ENCODE data around the gene SMC3. TPM values are rescaled to one million over a fixed set of nuclear protein-coding genes. Genes with fewer than 3 reads are reported as not detected.

Gene SMC3
- total RNA-seq, 4 donors from 2014 or later = 27.7 to 50.2 (median 39.5) TPM

- no peak for DNase-seq (ENCODE audit: extremely low spot score)
- no peak for TF ChIP-seq EP300 (IDR thresholded peaks at IDR 0.05)
- TF ChIP-seq POLR2A (IDR thresholded peaks at IDR 0.05; ENCODE audit: low read depth) = no peak
- no peak for TF ChIP-seq POLR2AphosphoS5 (IDR thresholded peaks at IDR 0.05)
- no peak for TF ChIP-seq CTCF (IDR thresholded peaks at IDR 0.05)
- H3K4me3 ChIP-seq = no peak overlapping the region
- intact Hi-C loops (cut with DNase I) = no loop called here
- H3K27ac ChIP-seq (replicated peaks in 1 of 4) = no peak overlapping the region
- WGBS = 63% methylated on average over 2 of the region's 2 CpGs
- H3K4me1 ChIP-seq = peaks cover 40 to 77% (median 74%) of the 10 kb centered on the region in 4 donors
- H3K9me3 ChIP-seq = no peaks in the 10 kb centered on the region
- H3K36me3 ChIP-seq = peaks cover 0 to 14% (median 7%) of the 10 kb centered on the region in 4 donors
- no peaks in the 10 kb centered on the region for H3K27me3 ChIP-seq
Measured at GRCh38 chr10:110571093-110571743, 3.7 kb downstream of the SMC3 start.

GRCh38 chr10:110572862-110573261 lies 5.4 kb downstream of the SMC3 start:
- TF ChIP-seq CTCF (IDR thresholded peaks at IDR 0.05) (no peak), POLR2AphosphoS5 (IDR thresholded peaks at IDR 0.05) (no peak), POLR2A (IDR thresholded peaks at IDR 0.05; ENCODE audit: low read depth) (no peak), EP300 (IDR thresholded peaks at IDR 0.05) (no peak)
- Histone ChIP-seq H3K9me3 (no peaks in the 10 kb centered on the region), H3K4me3 (no peak overlapping the region), H3K4me1 (peaks cover 33 to 78% (median 71%) of the 10 kb centered on the region in 4 donors), H3K36me3 (peaks cover 4 to 17% (median 12%) of the 10 kb centered on the region in 4 donors), H3K27ac (replicated peaks in 1 of 4) (no peak overlapping the region), H3K27me3 (no peaks in the 10 kb centered on the region)
- no peak for DNase-seq (ENCODE audit: extremely low spot score)
- intact Hi-C loops (cut with DNase I) = no loop called here
- WGBS = 60% methylated on average over 2 of the region's 2 CpGs

DNA sequence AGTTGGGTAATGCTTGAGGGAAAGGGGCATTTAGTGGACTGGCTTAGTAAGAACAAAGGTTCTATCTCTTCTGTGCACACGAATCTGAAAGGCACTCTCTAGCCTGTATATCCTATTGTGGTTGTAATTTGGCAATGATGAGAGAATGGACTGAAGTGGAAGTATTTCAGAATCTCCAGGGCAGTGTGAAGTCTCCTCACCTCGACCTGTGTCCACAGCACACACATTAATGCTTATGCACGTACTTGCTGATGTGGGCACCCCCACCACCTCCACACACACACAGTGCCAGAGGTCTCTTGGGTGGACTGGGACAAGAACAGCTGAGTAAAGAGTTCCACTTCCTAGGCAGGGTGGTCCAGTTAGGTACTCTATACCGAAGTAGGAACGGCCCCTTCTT lies 6.9 kb downstream of the SMC3 start:
- TF ChIP-seq POLR2AphosphoS5 (IDR thresholded peaks at IDR 0.05) (no peak), EP300 (IDR thresholded peaks at IDR 0.05) (no peak), CTCF (IDR thresholded peaks at IDR 0.05) (no peak), POLR2A (IDR thresholded peaks at IDR 0.05; ENCODE audit: low read depth) (no peak)
- Histone ChIP-seq H3K4me3 (no peak overlapping the region), H3K36me3 (peaks cover 16 to 33% (median 27%) of the 10 kb centered on the region in 4 donors), H3K4me1 (peaks cover 26 to 68% (median 61%) of the 10 kb centered on the region in 4 donors), H3K9me3 (no peaks in the 10 kb centered on the region), H3K27ac (replicated peaks in 1 of 4) (no peak overlapping the region), H3K27me3 (no peaks in the 10 kb centered on the region)
- 77% methylated on average over 5 of the region's 5 CpGs for WGBS
- DNase-seq (ENCODE audit: extremely low spot score) = no peak
- intact Hi-C loops (cut with DNase I) = no loop called here

GRCh38 chr10:110576220-110576619 lies 8.7 kb downstream of the SMC3 start:
- intact Hi-C loops (cut with DNase I) = no loop called here
- no peaks in the 10 kb centered on the region for H3K9me3 ChIP-seq

More at GRCh38 chr10:110576220-110576619, 8.7 kb downstream of the SMC3 start:
- H3K4me1 ChIP-seq = peaks cover 18 to 50% (median 43%) of the 10 kb centered on the region in 4 donors
- WGBS = 59% methylated on average over 5 of the region's 5 CpGs
- no peak overlapping the region for H3K4me3 ChIP-seq
- no peak for DNase-seq (ENCODE audit: extremely low spot score)
- TF ChIP-seq EP300 (IDR thresholded peaks at IDR 0.05) (no peak), POLR2A (IDR thresholded peaks at IDR 0.05; ENCODE audit: low read depth) (no peak), CTCF (IDR thresholded peaks at IDR 0.05) (no peak), POLR2AphosphoS5 (IDR thresholded peaks at IDR 0.05) (no peak)
- H3K36me3 ChIP-seq = peaks cover 31 to 44% (median 38%) of the 10 kb centered on the region in 4 donors
- peak overlapping the region in 1 of 4 donors; percentile 13 for H3K27ac ChIP-seq (replicated peaks in 1 of 4)
- H3K27me3 ChIP-seq = no peaks in the 10 kb centered on the region
